H1 (cell line): ENCODE data around the gene ZFYVE19. TPM values are rescaled to one million over a fixed set of nuclear protein-coding genes. Genes with fewer than 3 reads are reported as not detected.

Experiments used
- CTCF ChIA-PET: fragments of 300-600 bp; sonication (Branson Sonifier 250); formaldehyde crosslinking; loops from one replicate; lab custom pipeline; 2021; ENCODE audit not compliant: partially characterized antibody; lab: Charles Lee
- POLR2A ChIA-PET: fragments of 300-600 bp; sonication (Branson Sonifier 250); formaldehyde crosslinking; loops from one replicate; lab custom pipeline; 2021; ENCODE audit warnings: inconsistent platforms; ENCODE audit not compliant: partially characterized antibody; lab: Charles Lee
- DNase-seq, 2 experiments: peaks; one replicate each; pipeline versions ENCODE4 v3.0.0 to v3.0.0-alpha.2; 2010 to 2022; ENCODE audit warnings: low spot score in 2 of 2, low read depth in 1 of 2, mixed read lengths in 1 of 2
- FAIRE-seq: peaks from 2 replicates; lab custom pipeline; 2011; peaks lifted over from hg19 to GRCh38; lab: Jason Lieb, UNC
- H2AFZ ChIP-seq: 2 replicates; pipeline ENCODE4 v1.8.1; 2012; ENCODE audit warnings: low read length, inconsistent platforms
- H2AK5ac ChIP-seq: 2 replicates; pipeline ENCODE4 v1.6.1; 2013; ENCODE audit warnings: low read depth, low read length
- H2BK120ac ChIP-seq: replicated peaks from 2 replicates; pipeline ENCODE3; 2013; ENCODE audit warnings: low read depth, low read length, inconsistent platforms
- H2BK12ac ChIP-seq: 2 replicates; pipeline ENCODE4 v1.6.1; 2013; ENCODE audit warnings: low read depth, low read length
- H2BK15ac ChIP-seq: 2 replicates; pipeline ENCODE4 v1.6.1; 2013; ENCODE audit warnings: low read length
- H2BK20ac ChIP-seq: 2 replicates; pipeline ENCODE4 v1.6.1; 2013; ENCODE audit warnings: low read length
- H2BK5ac ChIP-seq: 2 replicates; pipeline ENCODE4 v1.6.1; 2013; ENCODE audit warnings: low read depth, low read length
- H3K14ac ChIP-seq: 2 replicates; pipeline ENCODE4 v1.6.1; 2013; ENCODE audit warnings: inconsistent platforms; ENCODE audit not compliant: insufficient read length
- H3K18ac ChIP-seq: 2 replicates; pipeline ENCODE4 v1.6.1; 2013; ENCODE audit warnings: low read length; ENCODE audit errors: extremely low read depth
- H3K23ac ChIP-seq: 2 replicates; pipeline ENCODE4 v1.6.1; 2013; ENCODE audit warnings: inconsistent platforms; ENCODE audit not compliant: insufficient read length
- H3K23me2 ChIP-seq: 2 replicates; pipeline ENCODE4 v1.6.1; 2013; ENCODE audit warnings: low read depth, low read length
- H3K27ac ChIP-seq: 2 replicates; pipeline ENCODE4 v1.6.1; 2011; ENCODE audit warnings: low read depth, low read length, inconsistent platforms
- H3K27me3 ChIP-seq, 4 experiments: replicated peaks in 1 of 4; 1 replicate in 1 of 4; 2 replicates in 3 of 4; pipeline versions ENCODE4 v1.6.1 to v1.8.1; 2011 to 2013; ENCODE audit warnings: low read length in 3 of 4, mild to moderate bottlenecking in 3 of 4, inconsistent platforms in 2 of 4, mixed read lengths in 2 of 4, moderate library complexity in 1 of 4; ENCODE audit not compliant: control insufficient read depth in 3 of 4, insufficient read depth in 3 of 4; ENCODE audit errors: extremely low read depth in 1 of 4
- H3K36me3 ChIP-seq, 4 experiments: 2 replicates each; pipeline versions ENCODE4 v1.6.1 to v1.8.1; 2011 to 2013; ENCODE audit warnings: mild to moderate bottlenecking in 4 of 4, low read length in 3 of 4, moderate library complexity in 2 of 4, control low read depth in 1 of 4, inconsistent platforms in 1 of 4; ENCODE audit not compliant: insufficient read depth in 4 of 4, control insufficient read depth in 2 of 4
- H3K4ac ChIP-seq: replicated peaks from 2 replicates; pipeline ENCODE3; 2013; ENCODE audit warnings: low read length, low read depth, mixed read lengths, inconsistent platforms; ENCODE audit not compliant: insufficient read length
- H3K4me1 ChIP-seq, 4 experiments: replicated peaks in 1 of 4; 1 replicate in 1 of 4; 2 replicates in 3 of 4; pipeline versions ENCODE4 v1.6.1 to v1.8.1; 2011 to 2013; ENCODE audit warnings: low read length in 3 of 4, inconsistent platforms in 2 of 4, mixed read lengths in 1 of 4; ENCODE audit not compliant: insufficient read depth in 4 of 4, control insufficient read depth in 3 of 4
- H3K4me2 ChIP-seq, 2 experiments: 2 replicates each; pipeline versions ENCODE4 v1.6.1 to v1.8.1; 2011 to 2013; ENCODE audit warnings: low read depth in 2 of 2, low read length in 2 of 2, control low read depth in 1 of 2, inconsistent platforms in 1 of 2, mild to moderate bottlenecking in 1 of 2; ENCODE audit not compliant: insufficient read depth in 1 of 2
- H3K4me3 ChIP-seq, 4 experiments: fragments of 200-600, 300-600 bp in 1 of 4; sonication (generic), shearing (Covaris generic), sonication (Bioruptor Twin) in 1 of 4; 2 replicates each; pipeline versions ENCODE4 v1.5.1 to v1.8.1; 2011 to 2016; ENCODE audit warnings: low read length in 4 of 4, low read depth in 3 of 4, control low read depth in 2 of 4, inconsistent platforms in 2 of 4, mild to moderate bottlenecking in 2 of 4, mixed read lengths in 1 of 4, moderate library complexity in 1 of 4; ENCODE audit not compliant: insufficient read depth in 2 of 4; ENCODE audit errors: extremely low read depth in 1 of 4
- H3K56ac ChIP-seq: replicated peaks from 2 replicates; pipeline ENCODE3; 2013; ENCODE audit warnings: low read depth, mild to moderate bottlenecking, mixed read lengths, low read length, inconsistent platforms; ENCODE audit not compliant: insufficient read length
- H3K79me1 ChIP-seq: 2 replicates; pipeline ENCODE4 v1.6.1; 2013; ENCODE audit warnings: low read depth, low read length, control low read depth
- H3K79me2 ChIP-seq, 2 experiments: 2 replicates each; pipeline versions ENCODE4 v1.6.1 to v1.8.1; 2012 to 2013; ENCODE audit warnings: low read length in 2 of 2, mild to moderate bottlenecking in 2 of 2, inconsistent platforms in 1 of 2; ENCODE audit not compliant: insufficient read depth in 2 of 2, control insufficient read depth in 1 of 2
- H3K9ac ChIP-seq, 4 experiments: replicated peaks in 1 of 4; 1 replicate in 1 of 4; 2 replicates in 3 of 4; pipeline versions ENCODE4 v1.6.1 to v1.8.1; 2011 to 2013; ENCODE audit warnings: low read depth in 3 of 4, low read length in 3 of 4, control low read depth in 2 of 4, mild to moderate bottlenecking in 2 of 4, moderate library complexity in 2 of 4, inconsistent platforms in 1 of 4; ENCODE audit errors: extremely low read depth in 1 of 4
- H3K9me3 ChIP-seq, 2 experiments: 2 replicates each; pipeline versions ENCODE4 v1.6.1 to v1.8.1; 2012 to 2013; ENCODE audit warnings: mild to moderate bottlenecking in 2 of 2, moderate library complexity in 2 of 2, control low read depth in 1 of 2, inconsistent platforms in 1 of 2, low read depth in 1 of 2, low read length in 1 of 2, mixed read lengths in 1 of 2; ENCODE audit not compliant: insufficient read depth in 2 of 2
- H4K20me1 ChIP-seq, 2 experiments: replicated peaks in 1 of 2; 2 replicates each; pipeline versions ENCODE3 to v1.8.1; 2011 to 2013; ENCODE audit warnings: inconsistent platforms in 2 of 2, low read length in 2 of 2, mild to moderate bottlenecking in 1 of 2; ENCODE audit not compliant: insufficient read depth in 2 of 2, control insufficient read depth in 1 of 2
- H4K5ac ChIP-seq: 2 replicates; pipeline ENCODE4 v1.6.1; 2013; ENCODE audit warnings: low read length, low read depth, mixed read lengths, inconsistent platforms; ENCODE audit not compliant: insufficient read length
- H4K8ac ChIP-seq: 2 replicates; pipeline ENCODE4 v1.8.0; 2013; ENCODE audit warnings: mild to moderate bottlenecking, moderate library complexity, low read length, inconsistent platforms; ENCODE audit not compliant: insufficient read depth; ENCODE audit errors: extremely low read depth
- H4K91ac ChIP-seq: replicated peaks from 2 replicates; pipeline ENCODE3; 2013; ENCODE audit warnings: low read length, mixed read lengths, inconsistent platforms; ENCODE audit not compliant: insufficient read length
- CEBPB ChIP-seq: IDR thresholded peaks from 2 replicates; pipeline ENCODE4 v1.6.1; 2012; ENCODE audit warnings: low read depth, low read length
- CREB1 ChIP-seq: IDR thresholded peaks from 2 replicates; pipeline ENCODE4 v1.6.1; 2012; ENCODE audit warnings: inconsistent platforms
- CTCF ChIP-seq, 3 experiments: IDR thresholded peaks; 1 replicate in 2 of 3; 2 replicates in 1 of 3; pipeline versions ENCODE4 v1.5.1 to v1.6.1; 2011; ENCODE audit warnings: low read length in 3 of 3, mild to moderate bottlenecking in 3 of 3, inconsistent platforms in 2 of 3, low read depth in 1 of 3, moderate library complexity in 1 of 3; ENCODE audit not compliant: insufficient read depth in 1 of 3; ENCODE audit errors: control extremely low read depth in 1 of 3
- RAD21 ChIP-seq, 2 experiments: IDR thresholded peaks in 1 of 2; conservative IDR thresholded peaks in 1 of 2; 2 replicates each; pipeline ENCODE4 v1.6.1; 2011; ENCODE audit warnings: low read depth in 2 of 2, low read length in 2 of 2, improper control_type of control experiment in 1 of 2, inconsistent platforms in 1 of 2, mild to moderate bottlenecking in 1 of 2, moderate library complexity in 1 of 2
- TCF12 ChIP-seq: IDR thresholded peaks from 2 replicates; pipeline ENCODE4 v1.6.1; 2011; ENCODE audit warnings: low read depth, mild to moderate bottlenecking, low read length
- WGBS, 2 experiments: shearing (Covaris generic) in 1 of 2; methylation state at CpG; one replicate each; pipeline versions ENCODE4 v1.1.6 to v1.1.7; 2013 to 2015; ENCODE audit warnings: low lambda C conversion rate in 2 of 2, mixed read lengths in 2 of 2, inconsistent platforms in 1 of 2, low coverage in 1 of 2, missing lambda C conversion rate in 1 of 2; ENCODE audit not compliant: insufficient replicate concordance in 2 of 2, insufficient coverage in 1 of 2, insufficient read length in 1 of 2; ENCODE audit errors: extremely low coverage in 1 of 2, missing lambda C conversion rate in 1 of 2; 5-methylcytosine and 5-hydroxymethylcytosine counted together
- polyA plus RNA-seq, 7 experiments: library from polyadenylated mRNA; depleted of rRNA in 3 of 7; stranded (reverse) in 5 of 7; unstranded in 2 of 7; fragments of >200 nt in 5 of 7; fragments of 200-250 nt in 2 of 7; gene quantifications; 1 replicate in 5 of 7; 2 replicates in 1 of 7; 4 replicates in 1 of 7; pipeline versions ENCODE4 v1.2.1 to v1.2.3, GENCODE V29; 2011 to 2013; ENCODE audit warnings: missing spikeins in 2 of 7, mixed read lengths in 2 of 7
- total RNA-seq: library from RNA; stranded (reverse); fragmentation: NEBNext Ultra II Directional; extraction: Animal tissue kit (Norgen Biotek cat#: 25700); gene quantifications from 2 replicates; pipeline ENCODE4 v1.2.1, GENCODE V29; 2021

The ZFYVE19 gene
- total and polyA plus RNA-seq, 2 of the 8 experiments (the other 6 are each of a cell fraction or from before 2014, with no cell fraction given) = 11.2 to 21.8 TPM

DNA sequence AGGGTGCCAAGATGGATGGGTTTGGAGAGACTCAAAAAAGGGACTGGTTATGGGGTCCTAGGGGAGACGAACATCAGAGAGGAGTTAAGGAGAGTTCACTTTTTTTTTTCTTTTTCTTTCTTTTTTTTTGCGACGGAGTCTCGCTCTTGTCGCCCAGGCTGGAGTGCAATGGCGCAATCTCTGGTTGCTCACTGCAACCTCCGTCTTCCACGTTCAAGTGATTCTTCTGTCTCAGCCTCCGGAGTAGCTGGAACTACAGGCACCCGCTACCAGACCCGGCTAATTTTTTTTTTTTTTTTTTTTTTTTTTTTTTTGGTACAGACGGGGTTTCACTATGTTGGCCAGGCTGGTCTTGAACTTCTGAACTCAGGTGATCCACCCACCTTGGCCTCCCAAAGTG is 38.1 kb downstream of the ZFYVE19 start:
- Histone ChIP-seq H3K56ac (no peak overlapping the region), H3K27me3 (peaks cover 0 to 2% (median 0%) of the 10 kb centered on the region in 4 experiments; a peak in 1 of 7 replicates), H3K14ac (no peak overlapping the region), H4K5ac (peak overlapping the region; percentile 68), H4K20me1 (peaks cover 5 to 18% of the 10 kb centered on the region in 2 experiments), H4K8ac (peak overlapping the region; percentile 97; the same call in 1 of the 2 replicates), H3K79me2 (peaks cover 0 to 48% of the 10 kb centered on the region in 2 experiments; a peak in 3 of 4 replicates), H4K91ac (peak overlapping the region; percentile 97), H2BK5ac (peak overlapping the region; percentile 88; the same call in 1 of the 2 replicates), H3K23me2 (peaks cover 13% of the 10 kb centered on the region), H3K18ac (peak overlapping the region; percentile 93), H2AFZ (no peak overlapping the region), H3K4me1 (peaks cover 0 to 26% (median 15%) of the 10 kb centered on the region in 4 experiments; a peak in 6 of 7 replicates), H2AK5ac (no peak overlapping the region), H3K36me3 (peaks cover 0 to 17% (median under 1%) of the 10 kb centered on the region in 4 experiments; a peak in 4 of 8 replicates), H3K4me3 (peak overlapping the region; percentile 65 to 88 (median 76)), H3K27ac (peak overlapping the region; percentile 82; the same call in 1 of the 2 replicates), H2BK15ac (no peak overlapping the region), H3K4ac (peak overlapping the region; percentile 91), H3K4me2 (peak overlapping the region; percentile 85 to 96), H3K9ac (peak overlapping the region in 3 of 4 experiments; percentile 56 to 82 (median 78); a peak in 5 of 7 replicates), H2BK12ac (peak overlapping the region; percentile 35; the same call in 1 of the 2 replicates), H3K23ac (no peak overlapping the region), H3K9me3 (no peaks in the 10 kb centered on the region), H2BK20ac (no peak overlapping the region), H2BK120ac (no peak overlapping the region), H3K79me1 (peaks cover 24% of the 10 kb centered on the region)
- CTCF ChIA-PET = interaction anchor here (0.8 to 14.5 kb wide), 13 partner anchors 12 to 166 kb away, joined by 3 to 157 read pairs (median 5); partner anchors contain the start of gene RHOV
- TF ChIP-seq CEBPB (peak; percentile 47; the same call in 1 of the 2 replicates), RAD21 (IDR thresholded peaks at IDR 0.05 in 1 of 2, conservative IDR thresholded peaks at IDR 0.05 in 1 of 2; ENCODE audit: low read depth in 2 of 2, low read length in 2 of 2) (no peak), CREB1 (no peak), CTCF (IDR thresholded peaks at IDR 0.05; ENCODE audit: control extremely low read depth in 1 of 3, insufficient read depth in 1 of 3, low read depth in 1 of 3, low read length in 3 of 3) (no peak), TCF12 (no peak)
- FAIRE-seq = no peak
- DNase-seq = no peak
- 33% methylated on average over 11 of the region's 12 CpGs; no CpG with 5 or more reads in 1 of the 2 experiments for WGBS, 2 experiments
- POLR2A ChIA-PET = interaction anchor here (0.7 to 3.1 kb wide), 23 partner anchors 9 to 180 kb away, joined by 3 to 37 read pairs (median 5); partner anchors contain the start of genes CHAC1, DNAJC17, GCHFR and PPP1R14D
